ENCODE results near the gene TTC22.

DNA sequence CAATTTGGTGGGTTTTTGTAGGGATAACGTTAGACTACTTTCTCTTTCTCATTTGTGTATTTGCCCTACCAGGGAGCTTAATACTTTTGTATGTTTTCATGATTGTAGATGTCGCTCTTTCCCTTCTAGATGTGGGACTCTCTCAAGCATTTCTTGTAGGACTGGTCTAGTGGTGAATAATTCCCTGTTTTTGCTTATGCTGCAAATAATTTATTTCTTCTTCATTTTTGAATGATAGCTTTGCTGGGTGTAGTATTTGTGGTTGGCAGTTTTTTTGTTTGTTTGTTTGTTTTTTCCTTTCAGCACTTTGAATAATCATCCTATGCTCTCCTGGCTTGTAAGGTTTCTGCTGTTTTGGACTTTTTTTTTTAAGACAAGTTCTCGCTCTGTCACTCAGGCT is 22.5 kb upstream of the TTC22 start:
- no peak for TF ChIP-seq POLR2A (IDR thresholded peaks at IDR 0.05)
- TF ChIP-seq, protein P1, sequence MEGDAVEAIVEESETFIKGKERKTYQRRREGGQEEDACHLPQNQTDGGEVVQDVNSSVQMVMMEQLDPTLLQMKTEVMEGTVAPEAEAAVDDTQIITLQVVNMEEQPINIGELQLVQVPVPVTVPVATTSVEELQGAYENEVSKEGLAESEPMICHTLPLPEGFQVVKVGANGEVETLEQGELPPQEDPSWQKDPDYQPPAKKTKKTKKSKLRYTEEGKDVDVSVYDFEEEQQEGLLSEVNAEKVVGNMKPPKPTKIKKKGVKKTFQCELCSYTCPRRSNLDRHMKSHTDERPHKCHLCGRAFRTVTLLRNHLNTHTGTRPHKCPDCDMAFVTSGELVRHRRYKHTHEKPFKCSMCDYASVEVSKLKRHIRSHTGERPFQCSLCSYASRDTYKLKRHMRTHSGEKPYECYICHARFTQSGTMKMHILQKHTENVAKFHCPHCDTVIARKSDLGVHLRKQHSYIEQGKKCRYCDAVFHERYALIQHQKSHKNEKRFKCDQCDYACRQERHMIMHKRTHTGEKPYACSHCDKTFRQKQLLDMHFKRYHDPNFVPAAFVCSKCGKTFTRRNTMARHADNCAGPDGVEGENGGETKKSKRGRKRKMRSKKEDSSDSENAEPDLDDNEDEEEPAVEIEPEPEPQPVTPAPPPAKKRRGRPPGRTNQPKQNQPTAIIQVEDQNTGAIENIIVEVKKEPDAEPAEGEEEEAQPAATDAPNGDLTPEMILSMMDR (IDR thresholded peaks at IDR 0.05), result no peak
